SK-N-MC (cell line): ENCODE measurements around the gene OR52E4.

Source experiments
- EZH2 ChIP-seq: fragments of 200-600 bp; sonication (generic); IDR thresholded peaks from one replicate; pipeline ENCODE4 v1.6.1; 2017; ENCODE audit warnings: antibody characterized with exemption
- FOXP2 ChIP-seq: optimal IDR thresholded peaks from 2 replicates; pipeline ENCODE3; 2011; ENCODE audit warnings: mild to moderate bottlenecking, moderate library complexity; ENCODE audit not compliant: insufficient read depth; ENCODE audit errors: extremely low read length, control extremely low read depth
- POLR2AphosphoS5 ChIP-seq: IDR thresholded peaks from 2 replicates; pipeline ENCODE4 v1.6.1; 2012; ENCODE audit warnings: mild to moderate bottlenecking, low read depth, low read length, borderline replicate concordance

DNA sequence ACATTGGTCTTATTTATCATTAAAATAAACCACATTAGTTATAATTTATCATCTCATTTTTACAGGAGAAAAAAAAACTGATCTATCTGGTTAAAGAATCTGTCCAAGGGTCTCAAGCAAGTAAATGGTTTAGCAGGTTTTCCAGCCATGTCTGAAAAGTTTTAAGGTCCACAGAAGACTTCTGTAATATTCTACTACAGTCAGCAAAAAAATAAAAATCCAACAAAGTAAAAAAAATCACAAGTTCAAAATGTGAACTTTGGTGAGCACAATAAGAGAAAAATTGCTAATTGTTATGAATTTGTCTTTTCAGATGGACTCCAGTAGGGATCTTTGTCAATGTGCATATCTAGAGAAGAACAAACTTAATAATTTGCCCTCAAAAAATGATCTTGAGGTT, 1.3 kb downstream of the OR52E4 start:
- no peak for TF ChIP-seq POLR2AphosphoS5
- TF ChIP-seq EZH2, result no peak
- no peak for TF ChIP-seq FOXP2
